NCI-H146 treated with DMSO at 0.1 percent for 48 hours (cell line): ENCODE data around the gene CRIP2.

Experiments used
- DNase-seq: peaks from one replicate; lab custom pipeline; 2025; ENCODE audit not compliant: unreplicated experiment; lab: John Stamatoyannopoulos, UW

Gene CRIP2

DNA sequence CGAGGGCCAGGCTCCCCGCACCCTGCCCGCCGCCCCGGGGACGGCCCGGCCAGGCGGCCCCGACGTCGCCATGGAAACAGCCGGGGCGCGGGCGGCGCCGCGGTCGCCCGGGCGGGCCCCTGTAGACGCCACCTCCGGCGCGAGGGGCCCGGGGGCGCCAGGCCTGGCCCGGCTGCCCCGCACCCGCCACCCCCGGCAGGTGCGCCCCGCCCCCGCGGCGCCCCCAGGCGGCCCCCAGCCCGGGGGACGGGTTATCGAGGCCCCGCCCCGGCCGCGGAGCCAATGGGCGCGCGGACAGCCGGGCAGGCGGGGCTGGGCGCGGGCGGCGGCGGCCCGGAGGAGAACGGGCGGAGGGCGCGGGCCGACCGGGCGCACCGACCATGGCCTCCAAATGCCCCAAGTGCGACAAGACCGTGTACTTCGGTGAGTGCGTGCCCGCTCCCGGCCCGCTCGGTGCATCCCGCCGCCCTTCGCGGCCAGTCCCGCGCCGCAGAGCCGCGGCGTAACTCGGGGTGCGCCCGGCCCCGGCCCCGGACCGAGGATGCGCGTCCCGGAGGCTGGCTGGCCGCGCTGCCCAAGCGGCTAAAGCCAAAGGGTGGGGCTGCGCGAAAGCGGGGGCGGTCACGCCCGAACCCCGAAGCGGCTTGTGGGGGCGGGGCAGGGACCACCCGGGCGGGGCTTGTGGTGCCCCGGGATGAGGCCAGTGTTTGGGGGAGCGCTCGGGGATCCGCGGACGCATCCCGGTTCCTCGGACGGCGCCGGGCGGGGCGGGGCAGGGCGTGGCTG is at the start of gene CRIP2:
TSS of gene CRIP2 (plus strand) at position 339 of the 786 bp plus-strand sequence. CDS start at position 381, 42 bp downstream.
- peak; percentile 46 for DNase-seq

DNA sequence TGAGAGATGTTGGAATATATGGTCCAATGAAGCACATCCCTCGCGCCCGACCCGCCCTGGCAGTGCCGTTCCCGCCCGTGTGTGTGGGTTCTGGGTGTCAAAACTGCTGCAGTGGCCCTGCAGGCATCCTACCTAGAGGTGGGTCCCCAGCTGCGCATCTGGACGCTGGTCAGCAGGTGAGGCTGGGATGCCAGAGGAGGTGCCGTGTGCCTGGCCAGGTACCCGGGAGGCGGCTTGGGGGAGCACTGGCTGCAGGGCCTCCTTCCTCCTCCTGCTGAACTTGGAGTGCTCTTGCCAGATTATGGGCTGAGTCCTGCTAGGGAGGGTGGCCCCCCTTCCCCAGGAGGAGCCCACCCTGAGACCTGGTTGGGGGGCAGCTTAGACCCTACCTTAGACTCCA is 49.8 kb upstream of the CRIP2 start:
- no peak for DNase-seq

DNA sequence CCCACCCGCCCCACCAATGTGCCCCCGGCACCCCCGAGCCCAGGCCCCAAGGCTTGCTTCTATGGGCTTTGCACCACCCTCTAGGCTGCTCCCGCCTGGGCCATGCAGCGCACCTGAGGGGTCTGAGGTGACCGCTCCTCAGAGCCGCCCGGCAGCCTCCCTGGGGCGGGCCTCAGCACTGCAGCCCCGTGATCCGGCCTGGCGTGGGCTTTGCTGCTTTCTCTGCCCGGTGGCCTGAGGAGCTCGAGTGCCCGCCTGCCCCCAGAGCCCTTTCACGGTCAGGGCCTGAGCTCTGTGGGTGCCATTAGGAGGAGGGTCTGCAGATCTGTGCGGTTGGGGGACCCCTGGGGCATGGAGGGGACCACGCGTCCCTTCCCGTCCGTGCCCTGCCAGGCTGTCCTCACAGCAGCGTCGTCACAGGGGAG is 48.8 kb upstream of the CRIP2 start:
- no peak for DNase-seq

DNA sequence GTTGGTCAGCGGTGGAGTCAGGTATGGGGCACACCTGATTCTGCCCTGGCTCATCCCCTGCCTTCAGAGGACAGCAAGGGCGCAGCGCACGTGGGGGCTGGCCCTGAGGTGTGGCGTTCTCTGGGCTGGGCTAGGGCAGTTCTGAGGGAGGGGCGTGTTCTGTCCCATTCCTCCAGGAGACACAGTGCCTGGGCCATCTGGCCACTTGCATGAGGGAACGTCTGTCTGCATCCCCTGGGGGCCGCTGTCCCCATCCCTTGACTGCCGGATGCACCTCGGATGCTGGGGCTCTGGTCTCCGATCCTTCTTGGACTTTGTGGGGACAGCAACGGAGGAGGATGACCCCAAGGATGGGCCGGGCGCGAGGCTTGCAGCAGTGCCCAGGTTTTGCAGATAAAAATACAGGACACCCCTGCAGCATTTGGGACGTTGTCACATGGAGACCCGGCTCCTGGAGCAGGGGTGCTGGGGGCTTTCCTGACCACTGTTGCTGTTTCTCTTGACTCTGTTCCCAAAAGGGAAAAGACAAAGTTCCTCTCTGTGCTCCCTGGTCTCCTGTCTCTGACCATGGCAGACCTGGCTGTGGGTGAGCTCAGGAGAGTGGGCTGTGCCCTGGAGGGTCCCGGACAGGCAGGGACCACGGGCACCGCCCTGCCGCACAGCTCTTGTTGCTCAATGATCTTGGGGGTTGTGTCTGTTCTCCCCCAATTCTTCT is 48.0 kb upstream of the CRIP2 start:
- DNase-seq: no peak

- no peak for DNase-seq
Observed at GRCh38 chr14:105427412-105427811, 47.2 kb upstream of the CRIP2 start.

DNA sequence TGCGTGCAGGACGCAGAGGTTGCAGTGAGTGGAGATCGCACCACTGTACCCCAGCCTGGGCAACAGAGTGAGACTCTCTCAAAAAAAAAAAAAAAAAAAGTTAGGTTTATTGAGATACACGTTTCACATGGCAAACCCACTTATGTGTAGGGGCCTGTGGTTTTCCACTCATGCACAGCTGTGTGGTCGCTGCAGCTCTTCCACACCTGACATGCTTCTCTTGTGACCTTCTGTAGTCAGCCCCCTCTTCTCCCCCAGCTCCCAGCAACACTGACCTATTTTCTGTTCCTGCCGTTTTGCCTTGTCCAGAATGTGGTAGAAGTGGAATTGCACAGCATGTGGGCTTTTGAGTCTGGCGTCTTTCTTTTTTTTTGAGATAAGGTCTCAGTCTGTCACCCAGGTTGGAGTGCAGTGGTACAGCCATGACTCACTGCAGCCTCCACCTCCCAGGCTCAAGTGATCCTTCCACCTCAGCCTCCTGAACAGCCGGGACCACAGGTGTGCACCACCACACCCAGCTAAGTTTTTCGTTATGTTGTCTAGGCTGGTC is 46.6 kb upstream of the CRIP2 start:
- DNase-seq: no peak

DNA sequence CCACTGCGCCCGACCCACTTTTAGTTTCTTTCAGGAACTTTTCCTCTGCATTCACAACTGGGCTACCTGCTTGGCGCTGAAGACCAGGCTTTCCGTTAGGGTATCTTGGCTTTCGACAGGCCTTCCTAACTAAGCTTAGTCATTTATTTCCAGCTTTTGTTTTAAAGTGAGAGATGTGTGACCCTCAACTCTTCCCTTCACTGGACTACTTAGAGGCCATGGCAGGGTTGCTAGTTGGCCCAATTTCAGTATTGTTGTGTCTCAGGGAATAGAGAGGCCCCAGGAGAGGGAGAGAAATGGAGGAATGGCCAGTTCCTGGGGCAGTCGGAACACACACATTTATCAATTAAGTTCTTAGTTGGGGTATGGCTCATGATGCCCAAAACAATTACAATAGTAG is 44.6 kb upstream of the CRIP2 start:
- no peak for DNase-seq

DNA sequence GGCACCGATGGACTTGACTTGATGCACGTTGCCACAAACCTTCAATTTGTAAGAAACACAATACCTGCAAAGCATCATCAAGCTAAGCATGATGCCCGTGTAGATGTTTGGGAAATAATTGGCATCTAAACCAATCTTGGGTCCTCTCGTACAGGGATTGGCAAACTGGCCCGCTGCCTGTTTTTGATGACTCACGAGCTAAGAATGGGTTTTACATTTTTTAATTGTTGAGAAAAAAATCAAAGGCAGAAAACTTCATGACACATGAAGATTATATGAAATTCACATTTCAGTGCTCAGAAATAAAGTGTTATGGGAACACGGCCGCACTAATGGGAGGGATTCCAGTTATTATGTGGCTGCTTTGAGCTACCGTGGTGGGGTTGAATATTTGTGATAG is 44.1 kb upstream of the CRIP2 start:
- DNase-seq: no peak

DNA sequence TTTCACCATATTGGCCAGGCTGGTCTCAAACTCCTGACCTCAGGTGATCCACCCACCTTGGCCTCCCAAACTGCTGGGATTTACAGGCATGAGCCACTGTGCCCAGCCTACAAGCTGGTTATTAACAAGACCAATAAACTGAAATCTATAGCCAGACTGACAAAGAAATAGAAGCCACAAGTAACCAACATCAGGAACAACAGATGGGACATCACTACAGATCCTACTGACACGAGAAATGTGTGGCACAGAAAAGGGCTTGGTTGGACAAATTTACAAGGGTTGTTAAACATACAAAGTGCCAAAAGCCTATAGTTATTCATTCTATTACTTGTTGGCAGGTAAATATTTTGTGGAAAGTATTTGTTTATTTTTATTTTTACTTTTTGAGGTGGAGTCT is 43.4 kb upstream of the CRIP2 start:
- no peak for DNase-seq

DNA sequence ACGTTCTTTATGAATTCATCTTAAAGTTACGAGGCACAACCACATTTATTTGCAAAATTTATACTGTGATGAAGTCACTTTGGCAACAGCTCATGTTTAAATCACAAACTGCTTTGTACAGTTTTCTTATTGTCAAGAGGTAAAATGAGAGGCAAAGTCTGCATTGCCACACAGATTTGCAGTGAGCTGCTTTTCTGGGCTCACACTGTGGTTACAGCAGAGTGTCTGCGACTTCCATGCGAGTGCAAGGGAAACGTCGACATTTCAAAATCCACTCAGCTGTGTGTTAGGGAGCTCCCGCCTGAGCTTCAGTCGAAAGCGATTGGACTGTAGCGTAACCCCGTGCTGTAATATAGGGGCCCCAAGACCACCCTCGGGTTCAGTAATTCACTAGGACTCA is 42.0 kb upstream of the CRIP2 start:
- DNase-seq: no peak

DNA sequence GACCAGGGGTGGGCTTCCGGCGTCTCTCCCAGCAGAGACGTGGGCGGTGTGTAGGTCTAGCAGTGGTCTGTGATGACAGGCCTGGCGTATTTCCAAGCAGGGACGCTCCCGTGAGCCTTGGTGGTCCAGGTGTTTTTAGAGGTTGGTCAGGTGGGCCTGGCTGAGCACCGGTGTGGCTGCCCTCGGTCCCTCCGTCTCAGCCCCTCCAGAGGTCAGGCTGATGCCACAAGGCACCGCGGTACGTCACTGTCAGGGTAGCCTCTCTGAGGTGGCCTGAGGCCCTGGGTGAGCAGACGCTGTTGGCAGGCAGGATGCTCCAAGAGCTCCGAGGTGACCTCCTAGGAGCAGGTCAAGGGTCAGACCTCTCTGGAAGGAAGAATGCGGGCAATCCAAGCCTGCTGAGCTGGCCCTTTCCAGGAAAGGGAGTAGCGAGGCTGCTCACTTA is 41.4 kb upstream of the CRIP2 start:
- DNase-seq: no peak

DNA sequence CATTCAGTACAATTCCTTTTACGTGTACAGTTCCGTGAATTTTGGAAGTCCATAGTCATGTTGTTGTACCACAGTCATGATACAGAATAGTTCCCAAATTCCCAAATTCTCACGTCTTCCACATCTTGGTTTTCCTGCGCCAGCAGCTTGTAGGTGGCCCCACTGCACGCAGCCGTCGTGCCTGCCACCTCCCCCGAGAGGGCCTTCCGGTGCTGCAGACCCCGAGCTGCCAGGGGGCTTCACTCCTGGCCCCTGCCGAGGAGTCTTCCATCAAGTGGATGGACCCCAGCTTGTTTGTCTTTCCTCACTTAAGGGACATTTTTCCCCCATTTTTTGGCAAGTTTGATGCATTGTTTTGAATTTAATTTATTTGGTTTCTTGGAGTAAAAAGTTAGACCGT is 38.2 kb upstream of the CRIP2 start:
- DNase-seq: no peak

DNA sequence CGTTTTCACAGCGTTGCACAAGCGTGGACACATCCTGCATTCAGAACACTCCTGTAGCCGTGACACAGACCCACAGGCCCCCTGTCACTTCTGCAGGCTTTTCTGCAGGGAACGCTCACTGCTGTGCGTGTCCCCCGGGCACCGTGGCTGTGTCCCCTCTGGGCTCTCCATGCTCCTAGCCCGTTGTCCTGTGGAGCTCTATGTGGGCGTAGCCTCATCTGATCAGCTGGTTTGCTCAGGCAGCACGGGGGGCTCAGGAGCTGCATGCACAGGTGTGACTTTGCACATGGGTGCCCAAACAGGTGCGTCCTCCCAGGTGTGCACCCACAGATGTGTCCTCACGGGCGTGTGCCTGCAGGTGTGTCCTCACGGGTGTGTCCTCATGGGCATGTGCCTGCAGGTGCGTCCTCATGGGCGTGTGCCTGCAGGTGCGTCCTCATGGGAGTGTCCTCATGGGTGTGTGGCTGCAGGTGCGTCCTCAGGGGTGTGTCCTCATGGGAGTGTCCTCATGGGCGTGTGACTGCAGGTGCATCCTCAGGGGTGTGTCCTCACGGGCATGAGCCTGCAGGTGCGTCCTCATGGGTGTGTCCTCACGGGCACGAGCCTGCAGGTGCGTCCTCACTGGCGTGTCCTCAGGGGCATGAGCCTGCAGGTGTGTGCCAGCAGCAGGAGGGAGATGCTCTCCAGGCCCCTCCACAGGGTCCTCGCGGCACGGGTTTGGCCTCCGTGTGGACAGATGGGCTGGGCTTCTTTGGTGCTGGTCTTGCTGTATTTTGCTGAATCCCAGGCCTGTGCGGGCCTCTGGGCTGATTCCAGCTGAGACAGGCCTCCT is 37.5 kb upstream of the CRIP2 start:
- peak; percentile 58 for DNase-seq

DNA sequence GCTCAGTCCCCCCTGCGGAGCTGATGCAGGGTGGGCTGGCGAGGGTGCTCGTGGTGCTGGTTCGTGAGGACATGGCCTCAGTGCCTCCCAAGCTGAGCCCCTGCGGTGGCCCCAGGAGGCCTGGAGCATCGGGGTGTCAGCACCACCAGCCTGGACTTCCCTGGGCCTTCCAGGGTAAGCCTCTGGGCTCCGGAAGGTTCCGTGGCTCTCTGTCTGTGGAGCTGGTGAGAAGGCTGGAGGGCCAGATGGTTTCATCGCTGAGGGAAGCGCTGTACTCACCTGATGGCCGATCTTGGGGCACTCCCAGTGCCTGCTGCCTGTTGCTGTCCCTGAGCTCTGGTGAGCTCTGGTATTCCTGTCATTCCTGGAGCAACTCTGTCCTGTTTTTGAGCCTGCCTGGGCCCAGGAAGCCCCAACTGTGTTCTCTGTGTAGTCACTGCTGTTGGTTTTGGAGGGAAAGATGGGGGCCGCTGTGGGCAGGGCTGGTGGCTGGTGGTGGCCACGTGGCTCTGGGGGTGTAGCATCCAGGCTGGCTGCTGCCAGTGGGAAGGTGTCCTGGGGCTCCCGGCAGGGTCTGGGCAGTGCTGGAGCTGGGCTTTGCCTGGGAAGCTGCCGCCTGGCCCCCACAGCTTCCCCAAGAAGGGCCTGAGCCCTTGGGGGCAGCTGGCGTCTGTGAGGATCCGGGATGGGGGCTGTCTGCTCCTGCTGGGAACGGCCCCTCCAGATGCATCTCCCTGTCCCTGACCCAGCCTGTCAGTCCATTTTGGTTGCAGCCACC is 36.7 kb upstream of the CRIP2 start:
- DNase-seq: no peak

GRCh38 chr14:105439179-105439578 is 35.4 kb upstream of the CRIP2 start:
- DNase-seq: no peak

DNA sequence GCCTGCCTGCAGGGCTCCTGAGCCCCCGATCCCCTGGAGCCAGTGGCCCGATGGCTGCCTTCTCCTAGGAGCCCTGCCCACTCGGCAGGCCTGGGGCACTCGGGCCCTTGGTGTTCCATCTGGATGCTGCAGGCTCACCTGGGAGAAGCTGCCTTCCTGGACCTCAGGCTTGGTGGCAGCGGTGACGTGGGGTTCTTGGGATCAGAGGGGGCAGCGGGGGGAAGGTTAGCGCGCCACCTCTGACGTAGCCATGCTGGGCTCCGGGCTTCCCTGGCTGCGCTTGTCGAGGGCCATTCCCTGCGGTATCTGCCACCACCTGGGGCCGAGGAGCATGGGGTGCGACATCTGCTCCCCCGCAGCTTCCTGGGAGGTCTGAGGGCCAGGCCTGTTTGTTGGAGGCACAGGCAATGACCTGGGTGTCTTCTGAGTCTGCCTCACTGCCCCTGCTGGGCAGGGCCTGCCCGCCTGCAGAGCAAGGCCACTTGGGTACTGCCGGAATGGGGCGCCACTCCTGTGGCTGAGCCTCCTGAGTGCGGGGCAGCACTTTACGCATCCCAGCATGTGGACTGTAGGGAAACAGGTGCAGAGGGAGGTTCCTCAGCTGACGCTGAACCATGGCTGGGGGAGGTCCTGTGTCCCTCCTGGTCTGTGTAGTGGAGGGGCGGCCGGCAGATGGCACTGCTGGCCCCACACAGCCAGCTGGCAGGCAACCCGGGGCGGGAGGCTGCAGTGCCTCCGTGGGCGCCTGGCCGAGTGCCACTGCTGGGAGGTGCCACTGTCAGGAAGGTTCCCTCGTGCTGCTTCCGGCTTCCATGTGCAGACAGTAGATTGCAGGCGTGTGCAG is 34.7 kb upstream of the CRIP2 start:
- no peak for DNase-seq

DNA sequence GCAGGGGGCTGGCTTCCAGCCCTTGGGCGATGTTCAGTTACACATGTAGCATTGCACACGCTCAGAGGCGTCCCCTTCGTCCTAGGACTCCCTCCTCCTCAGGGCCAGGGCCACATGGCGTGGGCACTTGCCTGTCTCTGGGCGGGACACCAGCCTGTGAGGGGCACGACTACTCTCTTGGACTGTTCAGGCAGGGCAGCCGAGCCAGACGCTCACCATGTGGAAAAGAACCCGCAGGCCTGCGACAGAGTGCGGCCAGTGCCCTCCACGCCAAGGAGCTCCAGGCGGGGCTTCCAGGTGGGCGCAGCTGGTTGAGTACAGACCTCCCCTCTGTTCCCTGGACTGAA is 34.1 kb upstream of the CRIP2 start:
- no peak for DNase-seq

- no peak for DNase-seq
Observed at GRCh38 chr14:105440992-105441391, 33.6 kb upstream of the CRIP2 start.

- no peak for DNase-seq
Observed at GRCh38 chr14:105442125-105442524, 32.5 kb upstream of the CRIP2 start.

GRCh38 chr14:105442834-105443233 is 31.8 kb upstream of the CRIP2 start:
- DNase-seq: no peak
